Ovary (tissue), 9 donors: Measurements from ENCODE around the gene MBD5. TPM values are rescaled to one million over a fixed set of nuclear protein-coding genes. Genes with fewer than 3 reads are reported as not detected.

Experiments
- DNase-seq, 5 donors: peaks; one replicate each; pipeline ENCODE4 v3.0.0-alpha.2; 2019 to 2020
- H3K27ac ChIP-seq, 2 donors: fragments of 200-600 bp; one replicate each; pipeline versions ENCODE4 v1.5.1 to v1.8.0; 2019 to 2022
- H3K27me3 ChIP-seq: fragments of 200-600 bp; one replicate; pipeline ENCODE4 v1.8.0; 2022
- H3K36me3 ChIP-seq: fragments of 200-600 bp; sonication (generic); one replicate; pipeline ENCODE4 v1.5.1; 2019
- H3K4me1 ChIP-seq: one replicate; pipeline ENCODE4 v1.8.1; 2013; ENCODE audit warnings: mild to moderate bottlenecking, moderate library complexity; ENCODE audit not compliant: insufficient read depth
- H3K4me3 ChIP-seq: fragments of 200-600 bp; sonication (generic); one replicate; pipeline ENCODE4 v1.5.1; 2017
- H3K9me3 ChIP-seq, 2 donors: fragments of 200-600 bp in 1 of 2; sonication (generic) in 1 of 2; one replicate each; pipeline versions ENCODE4 v1.5.1 to v1.8.1; 2013 to 2019; ENCODE audit warnings: mild to moderate bottlenecking in 1 of 2, moderate library complexity in 1 of 2
- CTCF ChIP-seq, 3 donors: fragments of 450-650 bp in 2 of 3; fragments of 200-600 bp in 1 of 3; IDR thresholded peaks; one replicate each; pipeline versions ENCODE4 v1.5.1 to v1.8.0; 2016 to 2022; ENCODE audit warnings: antibody characterized with exemption in 3 of 3, mild to moderate bottlenecking in 1 of 3
- EP300 ChIP-seq: sonication (generic); formaldehyde crosslinking; IDR thresholded peaks from one replicate; pipeline ENCODE4 v1.6.1; 2017; ENCODE audit warnings: antibody characterized with exemption
- POLR2A ChIP-seq: fragments of 450-650 bp; IDR thresholded peaks from one replicate; pipeline ENCODE4 v1.6.1; 2017; ENCODE audit warnings: antibody characterized with exemption, mild to moderate bottlenecking, moderate library complexity
- WGBS, 3 donors: extraction: QIAGEN DNeasy Blood & Tissue Kit in 1 of 3; methylation state at CpG; one replicate each; pipeline versions ENCODE4 v1.1.5 to v1.1.7; 2013 to 2017; 5-methylcytosine and 5-hydroxymethylcytosine counted together
- intact Hi-C, 4 donors: fragments of 100-400 bp; cut with DNase I; formaldehyde crosslinking; loops; one replicate each; pipeline versions ENCODE4 v1.11.0 to v1.15.1; 2022 to 2023
- polyA plus RNA-seq, 2 donors: library from polyadenylated mRNA; stranded (reverse); fragments of 200-250 nt in 1 of 2; fragments of 350-450 nt in 1 of 2; fragmentation: Illumina TruSeq in 1 of 2; extraction: RNeasy Lipid Tissue Mini Kit (QIAGEN cat#74804) in 1 of 2; gene quantifications; one replicate each; pipeline ENCODE4 v1.2.3, GENCODE V29; 2013 to 2014
- total RNA-seq, 7 donors: library from RNA; depleted of rRNA in 2 of 7; stranded (reverse); fragments of >200 nt in 2 of 7; fragmentation: NEBNext Ultra II Directional in 3 of 7; extraction: Animal tissue kit (Norgen Biotek cat#: 25700) in 3 of 7; gene quantifications; one replicate each; pipeline versions ENCODE4 v1.1.0 to v1.2.4, GENCODE V29; 2016 to 2023
- donor health status: DM: no; HTN: no; CAD: no; lungs with moderate emphysema.
- donor health status: DM: no; HTN: no; CAD: no.
- donor health status: Bipolar disorder and iron deficiency.
- donor health status: DM: yes; HTN: yes; CAD: no.
- donor health status: DM: no; HTN: no; CAD: no.
- donor health status: DM: yes; HTN: yes; CAD: no.

MBD5 gene
- total and polyA plus RNA-seq, 9 donors = 8.5 to 66.3 (median 45.8) TPM

GRCh38 chr2:148201075-148202004 is 180.4 kb downstream of the MBD5 start:
- Histone ChIP-seq H3K4me1 (no peaks in the 10 kb centered on the region), H3K27me3 (no peaks in the 10 kb centered on the region), H3K36me3 (no peaks in the 10 kb centered on the region), H3K4me3 (no peak overlapping the region), H3K9me3 (no peaks in the 10 kb centered on the region), H3K27ac (no peak overlapping the region)
- no peak for TF ChIP-seq EP300
- TF ChIP-seq POLR2A = no peak
- TF ChIP-seq CTCF (IDR thresholded peaks at IDR 0.05) = no peak
- 89 to 95% (median 94%) methylated on average over 15 of the region's 15 CpGs for WGBS, 3 donors
- DNase-seq = no peak
- intact Hi-C loops = no loop called here

DNA sequence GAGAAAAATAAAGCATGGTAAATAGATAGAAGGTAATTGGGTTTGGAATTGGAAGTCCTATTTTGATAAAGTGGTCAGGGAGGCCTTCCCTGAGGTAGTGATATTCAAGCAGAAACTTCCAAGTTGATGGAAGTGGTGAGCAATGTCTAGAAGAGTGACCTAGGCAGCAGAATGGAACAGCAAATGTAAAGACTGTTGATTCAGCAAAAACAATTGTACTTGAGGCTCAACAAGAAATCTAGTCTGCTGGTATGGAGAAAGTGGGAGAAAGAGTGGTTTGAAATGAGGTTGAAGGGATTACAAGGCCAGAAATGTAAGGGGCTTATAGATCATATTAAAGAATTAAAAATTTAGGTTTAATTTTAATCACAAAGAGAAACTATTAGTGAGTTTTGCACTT is 181.3 kb downstream of the MBD5 start:
- H3K4me1 ChIP-seq = no peaks in the 10 kb centered on the region
- H3K9me3 ChIP-seq = no peaks in the 10 kb centered on the region
- no peaks in the 10 kb centered on the region for H3K27me3 ChIP-seq
- intact Hi-C loops = no loop called here
- no peak overlapping the region for H3K27ac ChIP-seq
- no peak overlapping the region for H3K4me3 ChIP-seq
- no peaks in the 10 kb centered on the region for H3K36me3 ChIP-seq
- TF ChIP-seq EP300 = no peak
- TF ChIP-seq CTCF (IDR thresholded peaks at IDR 0.05) = no peak
- TF ChIP-seq POLR2A = no peak
- no peak for DNase-seq

GRCh38 chr2:148207111-148207510 is 186.2 kb downstream of the MBD5 start:
- TF ChIP-seq POLR2A (no peak), EP300 (no peak), CTCF (IDR thresholded peaks at IDR 0.05) (no peak)
- intact Hi-C loops = no loop called here
- no peak overlapping the region for H3K4me3 ChIP-seq
- no peaks in the 10 kb centered on the region for H3K27me3 ChIP-seq
- no peaks in the 10 kb centered on the region for H3K4me1 ChIP-seq
- no peak overlapping the region for H3K27ac ChIP-seq
- H3K36me3 ChIP-seq = no peaks in the 10 kb centered on the region
- H3K9me3 ChIP-seq = no peaks in the 10 kb centered on the region
- DNase-seq = no peak
- WGBS, 3 donors = 71 to 89% (median 83%) methylated on average over 2 of the region's 2 CpGs

- H3K36me3 ChIP-seq = no peaks in the 10 kb centered on the region
- no peaks in the 10 kb centered on the region for H3K9me3 ChIP-seq
- no peaks in the 10 kb centered on the region for H3K27me3 ChIP-seq
- H3K4me3 ChIP-seq = no peak overlapping the region
- intact Hi-C loops = no loop called here
- WGBS, 3 donors = 96 to 100% (median 96%) methylated on average over 2 of the region's 2 CpGs
- H3K4me1 ChIP-seq = no peaks in the 10 kb centered on the region
- H3K27ac ChIP-seq = no peak overlapping the region
- no peak for DNase-seq
- no peak for TF ChIP-seq POLR2A
- TF ChIP-seq CTCF (IDR thresholded peaks at IDR 0.05) = no peak
- no peak for TF ChIP-seq EP300
Observed at GRCh38 chr2:148209603-148210002, 188.7 kb downstream of the MBD5 start.
